HG03196 (cell line): ENCODE measurements around the gene SZT2.

Source experiments
- ATAC-seq: cut with Tn5 transposase; IDR thresholded peaks from one replicate; pipeline ENCODE4 v1.9.1; 2021; ENCODE audit not compliant: unreplicated experiment

The SZT2 gene

DNA sequence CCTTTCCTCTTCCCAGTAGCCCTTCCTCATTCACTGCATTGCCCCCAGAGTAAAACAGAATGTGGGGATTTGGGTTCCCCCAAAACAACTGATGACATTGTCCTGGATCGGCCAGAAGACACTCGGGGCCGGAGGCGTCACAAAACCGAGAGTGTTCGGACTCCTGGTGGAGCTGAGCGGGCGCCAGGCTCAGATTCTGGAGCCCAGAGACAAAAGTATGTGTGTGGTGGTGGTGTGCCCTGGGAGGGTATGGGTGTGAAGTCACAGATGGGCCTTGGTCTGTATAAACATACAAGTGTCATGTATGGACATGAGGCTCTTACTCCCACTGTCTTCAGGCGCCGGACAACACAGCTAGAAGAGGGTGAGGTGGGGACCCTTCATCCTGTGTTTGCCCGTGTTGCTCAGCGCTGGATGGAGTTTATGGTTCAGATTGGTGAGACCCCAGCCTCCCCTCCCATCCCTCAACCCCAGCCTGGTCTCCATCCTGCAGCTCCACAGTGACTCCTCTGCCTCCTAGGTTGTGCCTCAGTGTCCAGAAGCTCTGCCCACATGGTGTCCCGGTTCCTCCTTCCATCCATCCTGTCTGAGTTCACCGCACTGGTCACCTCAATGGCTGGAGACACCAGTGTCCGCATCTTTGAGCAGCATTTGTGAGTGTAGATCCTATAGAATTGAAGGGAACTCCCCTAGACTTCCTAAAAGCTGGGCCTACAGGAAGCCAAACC lies 51.6 kb downstream of the SZT2 start:
- ATAC-seq, result no peak

DNA sequence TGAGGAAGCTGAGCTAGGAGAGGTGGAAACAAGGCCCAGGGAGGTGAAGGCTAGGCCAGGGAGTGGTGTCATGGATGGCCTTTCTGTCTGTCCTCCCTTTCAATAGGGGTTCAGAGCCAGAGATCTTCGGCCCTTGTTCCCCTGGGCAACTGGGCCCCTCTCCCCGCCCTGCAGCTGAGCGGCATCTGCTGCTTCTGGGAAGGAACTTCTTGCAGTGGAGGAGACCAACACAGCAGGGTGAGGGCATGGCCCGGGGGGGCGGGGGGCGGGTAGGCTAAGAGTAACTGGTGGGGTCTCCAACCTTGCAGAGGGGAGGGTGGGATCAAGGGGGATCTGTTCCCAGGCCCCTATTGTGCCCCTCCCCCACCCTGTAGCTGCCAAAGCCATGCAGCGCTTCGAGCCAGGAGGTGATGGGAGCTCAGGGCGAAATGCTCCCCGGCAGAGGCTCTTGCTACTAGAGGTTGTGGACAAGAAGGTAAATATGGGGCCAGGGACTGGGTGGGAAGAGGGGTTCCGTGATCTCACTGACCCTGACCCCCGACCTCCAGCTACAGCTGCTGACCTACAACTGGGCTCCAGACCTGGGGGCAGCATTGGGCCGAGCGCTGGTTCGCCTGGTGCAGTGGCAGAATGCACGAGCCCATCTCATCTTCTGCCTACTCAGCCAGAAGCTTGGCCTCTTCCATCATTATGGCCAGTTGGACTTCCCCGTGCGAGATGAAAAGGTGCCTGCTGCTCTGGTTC lies 52.4 kb downstream of the SZT2 start:
- ATAC-seq, result no peak

DNA sequence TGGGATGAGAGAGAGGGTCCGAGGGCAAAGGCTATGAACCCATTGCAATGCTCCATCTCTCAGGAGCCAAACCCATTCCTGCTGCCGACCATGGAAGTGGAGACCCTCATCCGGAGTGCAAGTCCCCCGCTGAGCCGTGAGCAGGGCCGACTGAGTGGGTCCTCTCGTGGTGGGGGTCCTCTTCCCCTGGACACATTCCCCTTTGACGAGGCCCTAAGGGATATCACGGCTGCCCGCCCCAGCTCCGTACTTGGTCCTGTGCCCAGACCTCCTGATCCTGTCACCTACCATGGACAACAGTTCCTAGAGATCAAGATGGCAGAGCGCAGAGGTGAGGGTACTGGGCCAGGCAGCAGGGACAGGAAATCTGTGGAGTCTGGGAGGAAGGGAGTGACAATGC lies 53.1 kb downstream of the SZT2 start:
- ATAC-seq, result no peak

DNA sequence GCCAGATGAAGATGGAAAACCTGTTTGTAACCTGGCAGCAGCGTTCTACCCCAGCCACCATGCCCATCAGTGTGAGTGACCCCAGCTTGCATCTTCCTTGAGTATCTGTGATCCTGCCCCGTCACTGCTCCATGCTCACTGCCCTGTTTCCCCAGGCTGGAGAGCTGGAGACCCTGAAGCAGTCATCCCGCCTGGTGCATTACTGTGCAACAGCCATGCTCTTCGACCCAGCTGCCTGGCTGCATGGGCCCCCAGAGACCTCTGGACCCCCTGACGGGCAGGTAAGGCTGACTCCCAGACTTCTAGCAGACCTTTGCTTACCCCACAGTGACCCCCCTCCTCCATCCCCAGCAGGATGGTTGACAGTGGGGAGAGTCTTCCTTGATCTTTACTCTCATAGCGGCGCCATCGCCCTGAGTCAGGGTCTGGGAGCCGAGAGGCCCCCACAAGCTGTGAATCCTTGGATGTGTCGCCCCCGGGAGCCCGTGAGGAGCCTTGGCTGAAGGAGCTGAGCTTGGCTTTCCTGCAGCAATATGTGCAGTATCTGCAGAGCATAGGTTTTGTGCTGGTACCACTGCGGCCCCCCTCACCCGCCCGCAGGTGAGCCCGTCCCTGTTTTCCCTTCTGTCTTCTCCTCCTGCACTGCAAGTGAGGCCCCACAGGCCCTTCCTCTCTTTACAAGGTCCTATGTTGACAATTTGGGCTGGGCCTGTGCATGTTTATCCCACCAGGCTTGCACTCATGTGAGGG lies 53.7 kb downstream of the SZT2 start:
- no peak for ATAC-seq

DNA sequence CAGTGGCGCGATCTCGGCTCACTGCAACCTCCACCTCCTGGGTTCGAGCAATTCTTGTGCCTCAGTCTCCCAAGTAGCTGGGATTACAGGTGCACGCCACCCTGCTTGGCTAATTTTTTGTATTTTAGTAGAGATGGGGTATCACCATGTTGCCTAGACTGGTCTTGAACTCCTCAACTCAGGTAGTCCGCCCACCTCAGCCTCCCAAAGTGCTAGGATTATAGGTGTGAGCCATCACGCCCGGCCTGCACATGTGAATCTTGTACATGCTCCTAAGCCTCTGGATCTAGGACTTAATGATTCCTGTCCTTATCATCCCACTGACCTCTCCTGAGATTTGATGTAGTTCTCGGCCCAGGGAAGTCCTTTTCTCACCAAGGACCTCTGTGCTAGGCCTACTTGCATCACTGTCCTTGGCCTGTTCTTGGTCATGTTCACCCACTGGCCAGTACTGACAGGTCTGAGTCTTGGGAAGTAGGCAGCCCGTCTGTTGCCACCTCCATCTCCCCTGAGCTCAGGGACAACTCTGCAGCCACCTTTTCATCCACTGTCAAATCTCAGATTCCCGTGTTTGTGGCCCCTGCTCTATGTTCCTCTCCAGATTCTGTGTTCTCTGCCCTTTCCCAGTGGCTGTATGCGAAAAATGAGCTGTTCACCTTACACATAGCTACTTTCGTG lies 54.6 kb downstream of the SZT2 start:
- ATAC-seq, result no peak

DNA sequence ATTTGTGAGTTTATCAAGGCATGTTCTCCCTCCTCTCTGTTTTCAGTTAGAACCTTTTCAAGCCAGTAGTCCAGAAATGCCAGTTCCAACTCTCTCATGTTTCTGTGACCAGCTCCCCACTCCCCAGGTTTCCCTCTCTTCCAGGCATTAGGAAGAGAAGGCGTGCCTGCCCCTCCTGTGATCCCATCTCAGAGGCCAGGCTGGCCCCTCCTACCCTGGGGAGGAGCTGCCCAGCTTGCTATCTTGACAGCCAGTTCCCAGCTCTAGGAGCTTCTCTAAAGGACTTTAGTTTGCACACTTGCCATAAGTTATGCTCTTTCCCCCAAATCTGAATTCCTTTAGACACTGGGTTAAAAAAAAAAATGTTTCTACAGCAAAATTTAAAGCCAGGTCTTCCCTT lies 55.1 kb downstream of the SZT2 start:
- no peak for ATAC-seq

DNA sequence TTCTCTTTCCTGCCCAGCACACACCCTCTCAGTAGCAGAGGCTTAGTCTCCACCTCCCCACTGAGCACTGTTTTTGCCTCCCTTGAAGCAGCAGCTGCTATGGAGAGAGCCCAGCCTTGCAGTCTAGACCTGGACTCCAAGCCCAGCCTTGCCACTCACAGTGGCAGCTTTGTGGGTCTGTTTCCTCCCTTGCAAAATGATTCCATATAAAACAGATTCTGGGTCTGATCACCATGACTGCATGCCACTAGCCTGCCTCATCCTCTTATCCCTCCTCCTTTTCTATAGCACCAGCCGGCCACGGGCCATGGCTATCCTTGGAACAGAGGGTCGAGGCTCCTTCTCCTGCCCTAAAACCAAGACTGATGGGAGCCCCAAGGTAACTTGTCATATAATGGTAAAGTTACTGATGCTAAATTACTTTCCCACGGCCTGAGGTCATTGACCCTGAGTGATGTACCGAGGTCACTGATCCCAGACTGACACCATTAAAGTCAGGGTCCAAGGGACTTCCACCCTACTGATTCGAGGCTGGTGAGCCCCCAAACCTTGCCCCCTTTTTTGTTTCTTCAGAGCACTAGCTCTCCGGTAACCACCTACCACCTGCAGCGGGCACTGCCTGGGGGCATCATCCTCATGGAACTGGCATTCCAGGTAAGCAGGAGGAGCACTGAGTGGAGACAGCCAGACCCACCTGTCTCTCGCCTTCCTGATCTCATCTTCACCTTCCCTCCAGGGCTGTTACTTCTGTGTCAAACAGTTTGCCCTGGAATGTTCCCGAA lies 56.1 kb downstream of the SZT2 start:
- ATAC-seq, result no peak

DNA sequence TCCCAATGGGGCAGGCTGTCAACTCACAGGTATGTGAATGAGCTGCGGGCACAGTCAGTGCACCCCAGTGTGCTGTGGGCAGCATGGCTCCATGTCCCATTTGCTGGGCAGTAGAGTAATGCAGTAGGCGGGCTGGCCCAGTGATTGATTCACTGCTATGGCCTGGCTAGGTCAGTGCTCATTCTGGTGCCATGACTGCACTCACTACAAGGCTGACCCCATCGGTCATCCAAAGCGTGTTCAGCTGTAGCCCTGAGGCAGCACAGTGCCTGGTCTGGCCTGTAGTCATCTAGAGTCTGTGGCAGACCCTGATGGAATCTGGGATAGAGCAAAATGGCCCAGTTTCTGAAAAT lies 56.7 kb downstream of the SZT2 start:
- ATAC-seq, result no peak

DNA sequence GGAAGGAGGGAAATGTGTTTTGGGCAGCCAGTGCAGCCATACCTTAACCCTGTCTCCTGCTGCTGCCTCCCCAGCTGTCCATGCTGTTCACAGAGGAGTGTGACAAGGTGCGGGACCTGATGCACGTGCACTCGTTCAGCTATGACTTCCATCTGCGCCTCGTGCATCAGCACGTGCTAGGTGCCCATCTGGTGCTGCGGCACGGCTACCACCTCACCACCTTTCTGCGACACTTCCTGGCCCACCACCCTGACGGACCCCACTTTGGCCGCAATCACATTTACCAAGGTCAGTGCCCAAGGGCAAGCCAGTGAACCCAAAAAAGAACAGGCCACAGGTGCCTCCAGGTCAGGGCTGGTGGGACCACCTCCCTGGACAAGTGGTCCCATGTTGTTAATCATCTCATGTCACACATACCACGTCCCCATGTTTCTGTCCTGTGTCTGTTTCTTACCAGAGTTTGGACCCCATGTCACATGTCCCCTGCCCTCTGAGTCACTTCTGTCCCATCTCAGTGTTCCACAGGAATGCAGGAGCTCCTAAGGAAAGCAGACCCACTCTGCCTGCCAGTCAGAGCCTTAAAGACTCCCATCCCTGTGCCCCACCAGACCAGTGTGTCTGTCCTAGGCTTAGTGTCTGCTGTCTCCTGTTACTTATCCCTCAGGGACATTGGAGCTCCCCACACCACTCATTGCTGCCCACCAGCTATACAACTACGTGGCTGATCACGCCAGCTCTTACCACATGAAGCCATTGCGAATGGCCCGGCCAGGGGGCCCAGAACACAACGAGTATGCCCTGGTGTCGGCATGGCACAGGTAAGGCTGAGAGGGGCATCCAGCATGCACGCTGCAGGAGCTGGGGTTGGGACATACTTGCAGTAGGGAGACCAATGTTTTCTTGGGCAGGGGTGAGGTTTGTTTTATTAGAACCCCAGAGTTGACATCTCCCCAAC lies 57.5 kb downstream of the SZT2 start:
- ATAC-seq, result no peak

DNA sequence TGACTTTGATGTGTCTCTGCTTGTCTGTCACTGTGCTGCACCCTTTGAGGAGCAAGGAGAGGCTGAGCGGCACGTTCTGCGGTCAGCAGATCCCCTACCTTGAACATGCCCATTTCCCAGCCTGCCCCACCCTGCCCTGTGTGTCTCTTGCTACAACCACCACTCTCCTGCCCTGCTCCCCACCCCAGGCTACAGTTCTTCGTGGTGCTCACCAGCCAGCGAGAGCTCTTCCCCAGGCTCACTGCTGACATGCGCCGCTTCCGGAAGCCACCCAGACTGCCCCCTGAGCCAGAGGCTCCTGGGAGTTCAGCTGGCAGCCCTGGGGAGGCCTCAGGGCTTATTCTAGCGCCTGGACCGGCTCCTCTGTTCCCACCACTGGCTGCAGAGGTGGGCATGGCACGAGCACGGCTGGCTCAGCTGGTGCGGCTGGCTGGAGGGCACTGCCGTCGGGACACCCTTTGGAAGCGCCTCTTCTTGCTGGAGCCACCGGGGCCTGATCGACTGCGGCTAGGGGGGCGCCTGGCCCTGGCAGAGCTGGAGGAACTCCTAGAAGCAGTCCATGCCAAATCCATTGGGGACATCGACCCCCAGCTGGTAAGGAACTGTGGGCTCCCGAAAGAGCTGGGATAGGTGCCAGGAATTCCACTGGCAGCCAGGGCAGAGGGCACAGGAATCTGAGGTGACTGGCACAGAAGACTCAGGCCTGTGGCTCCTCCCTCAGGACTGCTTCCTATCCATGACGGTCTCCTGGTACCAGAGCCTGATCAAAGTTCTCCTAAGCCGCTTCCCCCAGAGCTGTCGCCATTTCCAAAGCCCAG lies 58.4 kb downstream of the SZT2 start:
- no peak for ATAC-seq

DNA sequence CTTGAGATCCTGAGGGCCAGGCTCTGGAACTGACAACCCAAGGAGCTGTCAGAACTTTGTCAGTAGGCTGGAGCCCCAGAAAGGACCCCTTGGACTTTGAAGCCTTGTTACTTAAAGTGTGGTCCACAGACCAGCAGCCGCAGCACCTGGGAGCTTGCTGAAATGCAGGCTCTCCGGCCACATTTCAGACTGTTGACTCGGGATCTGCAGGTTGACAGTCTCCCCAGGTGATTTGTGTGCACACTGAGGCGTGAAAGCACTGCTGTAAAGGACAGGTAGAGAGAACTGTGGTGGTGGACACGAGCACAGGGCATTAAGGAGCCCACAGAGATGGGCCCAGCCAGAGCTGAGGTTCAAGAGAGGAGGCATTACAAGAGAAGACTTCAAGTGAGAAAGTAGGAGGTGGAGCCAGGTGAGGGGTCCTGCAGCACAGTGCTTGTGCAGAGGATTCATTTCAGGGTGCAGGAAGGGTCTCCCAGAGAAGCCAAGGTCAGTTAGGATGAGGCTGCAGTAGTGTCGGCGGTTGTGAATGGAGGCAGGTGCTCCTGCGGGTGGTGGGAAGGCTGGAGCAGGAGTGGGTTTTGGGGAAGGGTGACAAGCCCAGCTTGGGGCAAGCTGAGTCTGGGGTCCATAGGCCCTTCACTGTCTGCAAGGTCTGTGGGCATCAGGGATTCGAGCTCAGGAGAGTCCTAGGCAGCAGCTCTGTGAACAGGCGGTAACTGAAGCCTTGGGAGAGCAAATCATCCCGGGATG lies 59.4 kb downstream of the SZT2 start:
- no peak for ATAC-seq

DNA sequence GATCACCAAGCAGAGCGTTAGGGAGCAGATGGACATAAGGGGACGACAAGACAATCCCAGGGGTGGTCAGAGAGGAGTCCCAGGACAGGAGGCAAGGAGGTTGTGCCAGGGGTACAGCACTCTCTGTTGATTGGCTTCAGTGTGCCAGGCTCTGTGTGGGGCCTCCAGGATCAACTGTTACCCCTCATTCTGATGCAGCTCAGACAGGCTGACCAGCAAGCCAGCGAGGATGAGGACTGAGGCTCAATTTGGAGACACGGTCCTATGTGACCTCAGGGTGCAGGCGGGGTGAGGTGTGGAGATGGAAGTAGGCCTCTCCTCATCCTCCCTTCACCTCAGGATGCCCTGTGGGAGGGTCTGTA lies 60.0 kb downstream of the SZT2 start:
- ATAC-seq, result no peak

DNA sequence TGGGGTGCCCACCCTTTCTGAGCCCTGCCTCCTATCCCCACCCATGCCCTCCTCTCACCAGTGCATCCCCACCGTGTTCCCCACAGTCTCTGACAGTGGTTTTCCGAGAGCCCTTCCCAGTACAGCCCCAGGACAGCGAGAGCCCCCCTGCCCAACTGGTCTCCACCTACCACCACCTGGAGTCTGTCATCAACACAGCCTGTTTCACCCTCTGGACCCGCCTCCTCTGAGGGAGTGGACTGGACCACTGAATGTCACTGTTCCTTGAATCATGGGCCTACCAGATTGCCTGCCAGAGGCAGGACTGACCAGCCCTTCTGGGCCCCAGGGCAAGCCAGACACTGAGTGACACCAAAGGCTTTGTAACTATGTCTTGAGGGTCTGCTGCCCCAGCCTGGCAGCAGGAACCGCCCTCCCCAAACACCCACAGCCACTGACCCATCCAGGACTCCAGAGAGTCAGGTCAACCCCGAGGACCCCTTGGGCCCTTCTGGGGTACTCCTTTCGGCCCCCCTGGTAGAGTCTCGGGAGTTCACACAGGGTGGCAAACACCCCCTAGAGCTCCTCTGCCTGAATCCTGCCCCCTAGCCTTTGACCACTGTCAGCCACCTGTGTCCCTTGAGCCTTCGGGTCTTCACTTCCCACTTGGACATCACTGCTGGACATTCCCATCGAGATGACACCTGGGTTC lies 60.7 kb downstream of the SZT2 start:
- no peak for ATAC-seq

DNA sequence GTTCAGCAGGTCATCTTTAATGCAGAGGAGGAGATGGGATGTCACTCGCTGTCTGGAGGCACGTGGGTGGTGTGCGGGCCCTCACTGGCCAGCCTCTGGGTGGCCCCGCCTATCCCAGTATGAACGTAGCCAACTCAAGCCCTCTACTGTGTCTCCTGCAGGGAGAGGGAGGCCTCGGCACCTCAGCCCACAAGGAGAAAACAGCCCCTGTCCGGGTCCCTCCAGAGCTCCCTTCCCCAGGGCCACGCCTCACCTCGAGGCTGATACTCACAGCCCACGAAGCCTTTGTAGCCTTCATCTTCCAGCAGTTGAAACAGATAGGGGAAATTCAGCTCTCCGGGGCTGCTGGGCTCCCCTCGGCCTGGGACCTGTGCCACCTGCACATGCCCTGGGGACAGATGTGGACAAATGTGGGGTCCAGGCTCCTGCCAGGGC lies 61.5 kb downstream of the SZT2 start:
- ATAC-seq, result no peak

DNA sequence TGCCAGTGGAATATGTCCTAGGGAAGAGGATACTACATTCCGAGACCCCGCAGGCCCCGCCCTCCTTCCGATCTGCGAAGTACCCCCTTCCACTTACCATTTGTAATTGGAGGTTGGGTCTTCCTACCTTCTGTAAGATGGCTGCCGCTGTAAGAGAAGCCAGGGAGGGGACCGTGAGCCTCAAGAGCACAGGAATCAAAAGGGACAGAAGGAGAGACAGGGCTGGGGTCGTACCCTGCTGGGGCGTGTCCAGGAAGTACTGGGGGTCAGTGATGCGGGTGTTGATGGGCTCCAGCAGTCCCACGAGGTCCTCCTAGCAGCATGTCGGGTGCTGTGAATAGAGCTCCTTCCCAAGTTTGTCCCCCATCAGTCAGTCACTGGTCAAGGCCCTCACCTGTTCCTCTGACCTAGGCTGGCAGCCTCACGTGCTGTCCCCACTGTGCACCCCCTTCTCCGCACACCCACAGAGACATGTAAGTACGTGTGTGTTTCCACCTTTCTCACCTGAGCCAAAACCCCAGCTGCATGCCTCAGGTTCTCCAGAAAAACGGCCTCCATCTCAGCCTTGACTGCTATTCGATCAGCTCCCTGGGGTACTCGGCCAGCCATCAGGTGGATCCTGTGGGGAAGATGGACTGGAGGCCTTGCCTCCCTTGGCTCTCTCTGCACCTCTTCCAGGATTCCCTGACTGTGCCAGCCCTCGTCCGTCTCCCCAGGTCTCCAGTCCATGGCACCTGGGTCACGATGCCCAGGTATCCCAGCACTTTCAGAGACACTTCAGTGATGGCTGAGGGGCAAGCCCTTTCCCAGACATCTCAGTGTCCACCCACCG lies 62.2 kb downstream of the SZT2 start:
- no peak for ATAC-seq

DNA sequence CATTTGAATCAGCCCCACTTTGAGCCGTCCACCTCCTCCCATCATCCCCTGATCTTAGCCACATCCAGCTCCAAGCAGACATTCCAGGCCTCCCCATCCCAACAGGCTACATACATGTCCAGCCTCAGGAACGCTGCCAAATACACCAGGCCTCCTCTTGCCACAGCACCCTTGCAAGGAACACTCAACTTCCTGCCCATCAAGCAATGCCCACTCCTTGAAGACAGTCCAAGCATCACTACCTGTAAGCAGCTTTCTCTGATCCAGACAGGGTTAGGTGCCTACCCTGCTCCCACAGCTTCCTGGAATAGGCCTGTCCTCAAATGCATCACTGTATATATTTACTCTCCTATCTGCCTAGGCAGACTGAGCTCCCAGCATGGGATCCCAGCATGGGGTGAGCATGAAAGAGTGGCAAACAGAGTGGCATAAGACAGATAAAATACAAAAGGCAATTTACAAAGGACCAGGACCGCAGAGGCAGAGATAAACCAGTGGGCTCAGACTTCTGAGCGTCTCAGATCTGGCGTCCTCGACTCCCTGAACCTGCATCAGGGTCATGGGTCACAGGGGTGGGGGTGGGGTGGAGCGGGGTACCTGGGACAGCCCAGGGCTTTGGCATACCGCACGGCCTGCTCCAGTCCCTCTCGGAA lies 63.2 kb downstream of the SZT2 start:
- ATAC-seq, result no peak
